ENCODE results near the gene XRN1. TPM values are rescaled to one million over a fixed set of nuclear protein-coding genes. Genes with fewer than 3 reads are reported as not detected.
"Not testable (repeated sequence)": the region's sequence is repeated elsewhere in the genome, so short reads cannot be mapped to it uniquely, and the experiment has no call there.

Gene XRN1
- polyA plus RNA-seq, 1 donor (not counting 4 experiments of a cell fraction or from before 2014, with no cell fraction given): 14.4 TPM

DNA sequence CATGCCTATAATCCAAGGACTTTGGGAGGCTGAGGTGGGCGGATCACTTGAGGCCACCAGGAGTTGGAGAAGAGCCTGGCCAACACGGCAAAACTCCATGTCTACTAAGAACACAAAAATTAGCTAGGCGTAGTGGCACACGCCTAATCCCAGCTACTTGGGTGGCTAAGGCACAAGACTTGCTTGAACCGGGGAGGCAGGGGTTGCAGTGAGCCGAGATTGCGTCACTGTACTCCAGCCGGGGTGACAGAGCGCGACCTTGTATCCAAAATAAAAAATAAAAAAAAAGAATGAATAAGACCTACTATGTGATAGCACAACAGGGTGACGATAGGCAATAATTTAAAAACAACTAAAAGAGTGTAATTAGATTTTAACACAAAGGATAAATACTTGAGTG lies 3.5 kb downstream of the XRN1 start:
- FAIRE-seq: no peak
- no peak for TF ChIP-seq EZH2 (IDR thresholded peaks at IDR 0.05; ENCODE audit: low read length)
- TF ChIP-seq, protein P1, sequence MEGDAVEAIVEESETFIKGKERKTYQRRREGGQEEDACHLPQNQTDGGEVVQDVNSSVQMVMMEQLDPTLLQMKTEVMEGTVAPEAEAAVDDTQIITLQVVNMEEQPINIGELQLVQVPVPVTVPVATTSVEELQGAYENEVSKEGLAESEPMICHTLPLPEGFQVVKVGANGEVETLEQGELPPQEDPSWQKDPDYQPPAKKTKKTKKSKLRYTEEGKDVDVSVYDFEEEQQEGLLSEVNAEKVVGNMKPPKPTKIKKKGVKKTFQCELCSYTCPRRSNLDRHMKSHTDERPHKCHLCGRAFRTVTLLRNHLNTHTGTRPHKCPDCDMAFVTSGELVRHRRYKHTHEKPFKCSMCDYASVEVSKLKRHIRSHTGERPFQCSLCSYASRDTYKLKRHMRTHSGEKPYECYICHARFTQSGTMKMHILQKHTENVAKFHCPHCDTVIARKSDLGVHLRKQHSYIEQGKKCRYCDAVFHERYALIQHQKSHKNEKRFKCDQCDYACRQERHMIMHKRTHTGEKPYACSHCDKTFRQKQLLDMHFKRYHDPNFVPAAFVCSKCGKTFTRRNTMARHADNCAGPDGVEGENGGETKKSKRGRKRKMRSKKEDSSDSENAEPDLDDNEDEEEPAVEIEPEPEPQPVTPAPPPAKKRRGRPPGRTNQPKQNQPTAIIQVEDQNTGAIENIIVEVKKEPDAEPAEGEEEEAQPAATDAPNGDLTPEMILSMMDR (optimal IDR thresholded peaks at IDR 0.05 in 1 of 3, IDR thresholded peaks at IDR 0.05 in 1 of 3, conservative IDR thresholded peaks at IDR 0.05 in 1 of 3; ENCODE audit: extremely low read depth in 1 of 3, insufficient read depth in 2 of 3, low read length in 3 of 3): no peak
- H2AFZ ChIP-seq (ENCODE audit: control insufficient read depth, low read length): no peak overlapping the region

DNA sequence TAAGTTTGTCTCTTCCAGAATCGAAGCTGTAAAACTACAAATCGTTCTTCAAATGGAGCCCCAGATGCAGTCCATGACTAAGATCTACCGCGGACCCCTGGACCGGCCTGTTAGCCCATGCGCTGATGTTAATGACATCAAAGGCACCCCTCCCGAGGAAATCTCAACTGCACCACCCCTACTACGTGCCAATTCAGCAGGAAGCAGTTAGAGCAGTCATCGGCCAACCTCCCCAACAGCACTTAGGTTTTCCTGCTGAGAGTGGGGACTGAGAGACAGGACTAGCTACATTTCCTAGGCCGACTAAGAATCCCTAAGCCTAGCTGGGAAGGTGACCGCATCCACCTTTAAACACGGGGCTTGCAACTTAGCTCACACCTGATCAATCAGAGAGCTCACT lies 4.8 kb downstream of the XRN1 start:
- H3K4me2 ChIP-seq (ENCODE audit: control insufficient read depth, extremely low read depth, insufficient read depth, low read depth, low read length); H3K27me3 ChIP-seq (ENCODE audit: control insufficient read depth, extremely low read depth, insufficient read depth, low read length); H2AFZ ChIP-seq (ENCODE audit: control insufficient read depth, low read length); H4K20me1 ChIP-seq (ENCODE audit: control insufficient read depth, extremely low read depth, insufficient read depth, low read length); H3K9ac ChIP-seq (ENCODE audit: control insufficient read depth, extremely low read depth, insufficient read depth, low read length); H3K27ac ChIP-seq (ENCODE audit: control insufficient read depth, insufficient read depth, low read length); H3K36me3 ChIP-seq (ENCODE audit: control insufficient read depth in 2 of 2, extremely low read depth in 1 of 2, insufficient read depth in 2 of 2, low read length in 2 of 2); DNase-seq (ENCODE audit: low read depth, low spot score); H3K9me1 ChIP-seq (ENCODE audit: control insufficient read depth, extremely low read depth, insufficient read depth, low read length); H3K9me3 ChIP-seq (ENCODE audit: control insufficient read depth, low read depth, low read length); dilution Hi-C loops (cut with MboI; ENCODE audit: extremely low pct_ligation_motif_present, low sequenced_read_pairs); FAIRE-seq; H3K4me3 ChIP-seq (ENCODE audit: control insufficient read depth in 2 of 3, extremely low read depth in 1 of 3, insufficient read depth in 2 of 3, low read depth in 1 of 3, low read length in 3 of 3): not testable (repeated sequence)
- Histone ChIP-seq H3K4me1 (ENCODE audit: control insufficient read depth, extremely low read depth, insufficient read depth, low read length) (peaks cover 12% of the 10 kb centered on the region), H3K79me2 (ENCODE audit: control insufficient read depth, insufficient read depth, low read length) (peaks cover 53% of the 10 kb centered on the region)

More for the DNA sequence above, 3.5 kb downstream of the XRN1 start:
- H3K36me3 ChIP-seq (ENCODE audit: control insufficient read depth in 2 of 2, extremely low read depth in 1 of 2, insufficient read depth in 2 of 2, low read length in 2 of 2): no peaks in the 10 kb centered on the region
- no peaks in the 10 kb centered on the region for H3K27me3 ChIP-seq (ENCODE audit: control insufficient read depth, extremely low read depth, insufficient read depth, low read length)
- peaks cover 51% of the 10 kb centered on the region for H3K79me2 ChIP-seq (ENCODE audit: control insufficient read depth, insufficient read depth, low read length)
- dilution Hi-C loops (cut with MboI; ENCODE audit: extremely low pct_ligation_motif_present, low sequenced_read_pairs): no loop called here
- no peak overlapping the region for H3K9ac ChIP-seq (ENCODE audit: control insufficient read depth, extremely low read depth, insufficient read depth, low read length)
- H4K20me1 ChIP-seq (ENCODE audit: control insufficient read depth, extremely low read depth, insufficient read depth, low read length): no peaks in the 10 kb centered on the region
- H3K4me2 ChIP-seq (ENCODE audit: control insufficient read depth, extremely low read depth, insufficient read depth, low read depth, low read length): no peak overlapping the region
- no peaks in the 10 kb centered on the region for H3K9me3 ChIP-seq (ENCODE audit: control insufficient read depth, low read depth, low read length)
- no peaks in the 10 kb centered on the region for H3K9me1 ChIP-seq (ENCODE audit: control insufficient read depth, extremely low read depth, insufficient read depth, low read length)
- H3K27ac ChIP-seq (ENCODE audit: control insufficient read depth, insufficient read depth, low read length): no peak overlapping the region
- no peak for DNase-seq (ENCODE audit: low read depth, low spot score)
- H3K4me3 ChIP-seq (ENCODE audit: control insufficient read depth in 2 of 3, extremely low read depth in 1 of 3, insufficient read depth in 2 of 3, low read depth in 1 of 3, low read length in 3 of 3): no peak overlapping the region
- peaks cover 14% of the 10 kb centered on the region for H3K4me1 ChIP-seq (ENCODE audit: control insufficient read depth, extremely low read depth, insufficient read depth, low read length)

DNA sequence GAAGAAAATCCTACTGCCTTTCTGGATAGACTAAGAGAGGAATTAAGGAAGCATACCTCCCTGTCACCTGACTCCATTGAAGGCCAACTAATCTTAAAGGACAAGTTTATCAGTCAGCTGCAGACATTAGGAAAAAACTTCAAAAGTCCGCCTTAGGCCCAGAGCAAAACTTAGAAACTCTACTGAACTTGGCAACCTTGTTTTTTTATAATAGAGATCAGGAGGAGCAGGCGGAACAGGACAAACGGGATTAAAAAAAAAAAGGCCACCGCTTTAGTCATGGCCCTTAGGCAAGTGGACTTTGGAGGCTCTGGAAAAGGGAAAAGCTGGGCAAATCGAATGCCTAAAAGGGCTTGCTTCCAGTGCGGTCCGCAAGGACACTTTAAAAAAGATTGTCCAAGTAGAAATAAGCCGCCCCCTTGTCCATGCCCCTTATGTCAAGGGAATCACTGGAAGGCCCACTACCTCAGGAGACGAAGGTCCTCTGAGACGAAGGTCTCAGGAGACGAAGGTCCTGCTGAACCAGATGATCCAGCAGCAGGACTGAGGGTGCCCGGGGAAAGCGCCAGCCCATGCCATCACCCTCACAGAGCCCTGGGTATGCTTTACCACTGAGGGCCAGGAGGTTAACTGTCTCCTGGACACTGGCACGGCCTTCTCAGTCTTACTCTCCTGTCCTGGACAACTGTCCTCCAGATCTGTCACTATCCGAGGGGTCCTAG lies 8.2 kb downstream of the XRN1 start:
- H3K27ac ChIP-seq (ENCODE audit: control insufficient read depth, insufficient read depth, low read length); H4K20me1 ChIP-seq (ENCODE audit: control insufficient read depth, extremely low read depth, insufficient read depth, low read length); H3K36me3 ChIP-seq (ENCODE audit: control insufficient read depth in 2 of 2, extremely low read depth in 1 of 2, insufficient read depth in 2 of 2, low read length in 2 of 2); H2AFZ ChIP-seq (ENCODE audit: control insufficient read depth, low read length); H3K9me3 ChIP-seq (ENCODE audit: control insufficient read depth, low read depth, low read length); dilution Hi-C loops (cut with MboI; ENCODE audit: extremely low pct_ligation_motif_present, low sequenced_read_pairs); H3K9ac ChIP-seq (ENCODE audit: control insufficient read depth, extremely low read depth, insufficient read depth, low read length); H3K4me3 ChIP-seq (ENCODE audit: control insufficient read depth in 2 of 3, extremely low read depth in 1 of 3, insufficient read depth in 2 of 3, low read depth in 1 of 3, low read length in 3 of 3); H3K4me2 ChIP-seq (ENCODE audit: control insufficient read depth, extremely low read depth, insufficient read depth, low read depth, low read length); H3K9me1 ChIP-seq (ENCODE audit: control insufficient read depth, extremely low read depth, insufficient read depth, low read length); H3K4me1 ChIP-seq (ENCODE audit: control insufficient read depth, extremely low read depth, insufficient read depth, low read length); DNase-seq (ENCODE audit: low read depth, low spot score); FAIRE-seq; H3K27me3 ChIP-seq (ENCODE audit: control insufficient read depth, extremely low read depth, insufficient read depth, low read length): not testable (repeated sequence)
- peaks cover 33% of the 10 kb centered on the region for H3K79me2 ChIP-seq (ENCODE audit: control insufficient read depth, insufficient read depth, low read length)

DNA sequence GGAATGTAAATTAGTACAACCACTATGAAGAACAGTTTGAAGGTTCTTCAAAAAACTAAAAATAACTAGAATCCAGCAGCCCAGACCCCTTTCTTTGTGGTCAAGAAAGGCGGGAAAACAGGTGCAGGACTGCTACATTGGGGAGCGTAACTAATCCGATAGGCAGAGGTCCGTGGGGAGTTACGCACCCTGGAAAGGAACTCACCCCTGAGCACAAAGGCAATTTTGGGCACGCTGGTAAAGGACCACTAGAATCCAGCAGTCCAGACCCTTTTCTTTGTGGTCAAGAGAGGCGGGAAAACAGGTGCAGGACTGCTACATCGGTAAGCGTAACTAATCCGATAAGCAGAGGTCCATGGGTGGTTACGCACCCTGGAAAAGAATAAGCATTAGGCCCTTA lies 9.7 kb downstream of the XRN1 start:
- H4K20me1 ChIP-seq (ENCODE audit: control insufficient read depth, extremely low read depth, insufficient read depth, low read length); FAIRE-seq: not testable (repeated sequence)

More for the DNA sequence above, 9.7 kb downstream of the XRN1 start:
- DNase-seq (ENCODE audit: low read depth, low spot score); dilution Hi-C loops (cut with MboI; ENCODE audit: extremely low pct_ligation_motif_present, low sequenced_read_pairs); H3K4me1 ChIP-seq (ENCODE audit: control insufficient read depth, extremely low read depth, insufficient read depth, low read length); H3K36me3 ChIP-seq (ENCODE audit: control insufficient read depth in 2 of 2, extremely low read depth in 1 of 2, insufficient read depth in 2 of 2, low read length in 2 of 2); H3K9me3 ChIP-seq (ENCODE audit: control insufficient read depth, low read depth, low read length); H2AFZ ChIP-seq (ENCODE audit: control insufficient read depth, low read length); H3K4me2 ChIP-seq (ENCODE audit: control insufficient read depth, extremely low read depth, insufficient read depth, low read depth, low read length); H3K4me3 ChIP-seq (ENCODE audit: control insufficient read depth in 2 of 3, extremely low read depth in 1 of 3, insufficient read depth in 2 of 3, low read depth in 1 of 3, low read length in 3 of 3); H3K9ac ChIP-seq (ENCODE audit: control insufficient read depth, extremely low read depth, insufficient read depth, low read length); H3K27me3 ChIP-seq (ENCODE audit: control insufficient read depth, extremely low read depth, insufficient read depth, low read length); H3K9me1 ChIP-seq (ENCODE audit: control insufficient read depth, extremely low read depth, insufficient read depth, low read length); H3K27ac ChIP-seq (ENCODE audit: control insufficient read depth, insufficient read depth, low read length): not testable (repeated sequence)
- H3K79me2 ChIP-seq (ENCODE audit: control insufficient read depth, insufficient read depth, low read length): peaks cover 18% of the 10 kb centered on the region

Data from keratinocyte (primary cell).